GM12891 (cell line): ENCODE measurements around the gene DDIT3.
"Not testable (repeated sequence)": the region's sequence is repeated elsewhere in the genome, so short reads cannot be mapped to it uniquely, and the experiment has no call there.

Source experiments
- DNase-seq: peaks from one replicate; pipeline ENCODE4 v3.0.0; 2011; ENCODE audit warnings: low spot score; ENCODE audit not compliant: insufficient read length
- FAIRE-seq: peaks from 2 replicates; lab custom pipeline; 2011; peaks lifted over from hg19 to GRCh38; lab: Jason Lieb, UNC
- PAX5 ChIP-seq: IDR thresholded peaks from 2 replicates; pipeline ENCODE4 v1.6.1; 2011; ENCODE audit warnings: low read length, moderate library complexity, mild to moderate bottlenecking; ENCODE audit not compliant: insufficient read depth, severe bottlenecking
- POLR2A ChIP-seq: IDR thresholded peaks from 2 replicates; pipeline ENCODE4 v1.6.1; 2011; ENCODE audit warnings: low read depth, low read length, control low read depth
- POLR2AphosphoS5 ChIP-seq: IDR thresholded peaks from 2 replicates; pipeline ENCODE4 v1.6.1; 2011; ENCODE audit warnings: low read depth, low read length, control low read depth
- POU2F2 ChIP-seq: IDR thresholded peaks from 2 replicates; pipeline ENCODE4 v1.6.1; 2011; ENCODE audit warnings: low read depth, mild to moderate bottlenecking, control low read depth, low read length, moderate library complexity
- SPI1 ChIP-seq: IDR thresholded peaks from 2 replicates; pipeline ENCODE4 v1.6.1; 2011; ENCODE audit warnings: low read depth, low read length, control low read depth
- TAF1 ChIP-seq: IDR thresholded peaks from 2 replicates; pipeline ENCODE4 v1.6.1; 2011; ENCODE audit warnings: low read depth, low read length, control low read depth

The DDIT3 gene

DNA sequence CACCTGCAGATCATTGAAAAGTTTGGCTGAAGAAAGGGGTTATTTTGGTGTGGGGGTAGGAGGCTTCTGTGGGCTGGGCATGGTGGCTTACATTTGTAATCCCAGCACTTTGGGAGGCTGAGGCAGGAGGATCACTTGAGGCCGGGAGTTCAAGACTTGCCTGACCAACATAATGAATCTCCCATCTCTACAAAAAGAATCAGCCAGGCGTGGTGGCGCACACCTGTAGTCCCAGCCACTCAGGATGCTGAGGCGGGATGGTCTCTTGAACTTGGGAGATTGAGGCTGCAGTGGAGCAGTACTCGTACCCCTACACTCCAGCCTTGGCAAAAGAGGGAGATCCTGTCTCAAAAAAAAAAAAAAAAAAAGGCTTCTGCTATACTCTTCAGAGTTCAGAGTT, 7.0 kb downstream of the DDIT3 start:
- DNase-seq (no peak), FAIRE-seq (no peak)
- no peak for TF ChIP-seq SPI1
- TF ChIP-seq TAF1, result no peak
- TF ChIP-seq POLR2AphosphoS5, result no peak

- no peak for DNase-seq
- TF ChIP-seq SPI1 (no peak), POLR2AphosphoS5 (peak; percentile 22; the same call in 1 of the 2 replicates), TAF1 (no peak), POLR2A (no peak), PAX5 (no peak), POU2F2 (no peak)
- FAIRE-seq, result no peak
These were observed 7.6 kb downstream of the DDIT3 start for GRCh38 chr12:57512665-57513064.

- no peak for DNase-seq
- TF ChIP-seq POLR2AphosphoS5 (no peak), POU2F2 (no peak), SPI1 (no peak), TAF1 (no peak), POLR2A (no peak), PAX5 (no peak)
These were observed 8.6 kb downstream of the DDIT3 start for GRCh38 chr12:57511588-57512325.

DNA sequence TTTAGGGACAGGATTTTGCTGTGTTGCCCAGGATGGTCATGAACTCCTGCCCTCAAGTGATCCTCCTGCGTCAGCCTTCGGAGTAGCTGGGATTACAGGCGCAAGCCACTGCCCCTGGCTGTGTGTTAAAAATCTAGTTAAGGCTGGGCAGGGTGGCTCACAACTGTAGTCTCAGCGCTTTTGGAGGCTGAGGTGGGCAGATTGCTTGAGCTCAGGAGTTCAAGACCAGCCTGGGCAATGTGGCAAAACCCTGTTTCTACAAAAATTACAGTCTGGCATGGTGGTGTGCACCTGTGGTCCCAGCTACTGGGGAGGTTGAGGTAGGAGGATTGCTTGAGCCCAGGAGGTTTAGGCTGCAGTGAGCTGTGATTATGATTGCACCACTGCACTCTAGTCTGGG, 9.2 kb downstream of the DDIT3 start:
- TF ChIP-seq POLR2AphosphoS5, result no peak
- no peak for TF ChIP-seq POU2F2
- no peak for TF ChIP-seq PAX5
- no peak for TF ChIP-seq POLR2A
- TF ChIP-seq SPI1, result no peak
- no peak for TF ChIP-seq TAF1

More at GRCh38 chr12:57511588-57512325, 8.6 kb downstream of the DDIT3 start:
- no peak for FAIRE-seq

DNA sequence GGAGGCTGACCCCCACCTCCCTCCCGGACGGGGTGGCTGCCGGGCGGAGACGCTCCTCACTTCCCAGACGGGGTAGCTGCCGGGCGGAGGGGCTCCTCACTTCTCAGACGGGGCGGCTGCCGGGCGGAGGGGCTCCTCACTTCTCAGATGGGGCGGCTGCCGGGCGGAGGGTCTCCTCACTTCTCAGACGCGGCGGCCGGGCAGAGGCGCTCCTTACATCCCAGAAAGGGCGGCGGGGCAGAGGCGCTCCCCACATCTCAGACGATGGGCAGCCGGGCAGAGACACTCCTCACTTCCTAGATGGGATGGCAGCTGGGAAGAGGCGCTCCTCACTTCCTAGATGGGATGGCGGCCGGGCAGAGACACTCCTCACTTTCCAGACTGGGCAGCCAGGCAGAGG, 12.5 kb downstream of the DDIT3 start:
- not testable (repeated sequence) for FAIRE-seq, DNase-seq

More for the DNA sequence above, 9.2 kb downstream of the DDIT3 start:
- DNase-seq (no peak), FAIRE-seq (no peak)

- DNase-seq, FAIRE-seq: not testable (repeated sequence)
These were observed 13.8 kb downstream of the DDIT3 start for GRCh38 chr12:57506541-57506940.

GRCh38 chr12:57502311-57502969, 17.9 kb downstream of the DDIT3 start:
- FAIRE-seq, DNase-seq: not testable (repeated sequence)

GRCh38 chr12:57500213-57500612, 20.1 kb downstream of the DDIT3 start:
- no peak for DNase-seq
- FAIRE-seq, result peak; percentile 5
- TF ChIP-seq PAX5, result no peak
- no peak for TF ChIP-seq POU2F2
- TF ChIP-seq TAF1, result no peak
- TF ChIP-seq POLR2A, result no peak
- no peak for TF ChIP-seq SPI1
- no peak for TF ChIP-seq POLR2AphosphoS5

- FAIRE-seq (no peak), DNase-seq (no peak)
- no peak for TF ChIP-seq TAF1
- no peak for TF ChIP-seq POLR2AphosphoS5
- no peak for TF ChIP-seq POU2F2
- no peak for TF ChIP-seq SPI1
- TF ChIP-seq POLR2A, result no peak
- TF ChIP-seq PAX5, result no peak
These were observed 21.7 kb downstream of the DDIT3 start for GRCh38 chr12:57498571-57498970.

GRCh38 chr12:57498132-57498502, 22.2 kb downstream of the DDIT3 start:
- DNase-seq (no peak), FAIRE-seq (no peak)
- TF ChIP-seq SPI1, result no peak
- TF ChIP-seq POU2F2, result no peak
